GM18507 (cell line): ENCODE results near the gene DDX54.

Experiments
- DNase-seq: peaks from one replicate; pipeline ENCODE4 v3.0.0; 2011; ENCODE audit warnings: low read depth; ENCODE audit not compliant: insufficient read length; ENCODE audit errors: extremely low spot score
- FAIRE-seq: peaks from 2 replicates; lab custom pipeline; 2011; peaks lifted over from hg19 to GRCh38; lab: Jason Lieb, UNC

Gene DDX54

GRCh38 chr12:113165521-113166450, 19.5 kb downstream of the DDX54 start:
- FAIRE-seq: no peak
- no peak for DNase-seq

- FAIRE-seq: no peak
These were observed 21.3 kb downstream of the DDX54 start for GRCh38 chr12:113164014-113164413.

GRCh38 chr12:113163030-113163360, 22.3 kb downstream of the DDX54 start:
- no peak for DNase-seq
- no peak for FAIRE-seq

More at GRCh38 chr12:113164014-113164413, 21.3 kb downstream of the DDX54 start:
- DNase-seq: no peak

GRCh38 chr12:113162102-113163029, 22.9 kb downstream of the DDX54 start:
- no peak for FAIRE-seq
- no peak for DNase-seq

- DNase-seq (no peak), FAIRE-seq (no peak)
These were observed 23.8 kb downstream of the DDX54 start for GRCh38 chr12:113161415-113162016.

GRCh38 chr12:113159937-113160336, 25.3 kb downstream of the DDX54 start:
- FAIRE-seq (no peak), DNase-seq (no peak)

- FAIRE-seq (no peak), DNase-seq (no peak)
These were observed 26.7 kb downstream of the DDX54 start for GRCh38 chr12:113158439-113159203.

GRCh38 chr12:113157218-113157859, 27.9 kb downstream of the DDX54 start:
- no peak for DNase-seq
- no peak for FAIRE-seq

GRCh38 chr12:113155646-113156045, 29.6 kb downstream of the DDX54 start:
- no peak for DNase-seq
- FAIRE-seq: no peak

GRCh38 chr12:113155060-113155459, 30.2 kb downstream of the DDX54 start:
- no peak for FAIRE-seq
- DNase-seq: no peak

GRCh38 chr12:113154351-113154973, 30.8 kb downstream of the DDX54 start:
- DNase-seq (no peak), FAIRE-seq (no peak)

- DNase-seq (peak; percentile 62), FAIRE-seq (peak; percentile 83)
These were observed 32.2 kb downstream of the DDX54 start for GRCh38 chr12:113152835-113153814.

GRCh38 chr12:113152196-113152834, 33.0 kb downstream of the DDX54 start:
- FAIRE-seq (no peak), DNase-seq (no peak)

- FAIRE-seq: no peak
These were observed 33.6 kb downstream of the DDX54 start for GRCh38 chr12:113151655-113152054.

GRCh38 chr12:113149361-113150150, 35.7 kb downstream of the DDX54 start, which contains the start of gene CFAP73:
CFAP73 (plus strand) TSS chr12:113149724; CDS start chr12:113149858, 134 bp downstream.
- FAIRE-seq (no peak), DNase-seq (no peak)

More at GRCh38 chr12:113151655-113152054, 33.6 kb downstream of the DDX54 start:
- no peak for DNase-seq

GRCh38 chr12:113146999-113147398, 38.3 kb downstream of the DDX54 start:
- FAIRE-seq: no peak
- no peak for DNase-seq
